GM06990 (cell line): ENCODE results near the gene LHFPL2.

Source experiments
- DNase-seq: peaks from one replicate; pipeline ENCODE4 v3.0.0-alpha.2; 2011; ENCODE audit not compliant: insufficient read length; ENCODE audit errors: extremely low read depth
- H3K27me3 ChIP-seq: replicated peaks from 2 replicates; pipeline ENCODE4 v1.6.0; 2011; ENCODE audit warnings: low read length; ENCODE audit not compliant: control insufficient read depth, insufficient read depth
- H3K36me3 ChIP-seq: 2 replicates; pipeline ENCODE4 v1.5.1; 2011; ENCODE audit warnings: low read length; ENCODE audit not compliant: control insufficient read depth, insufficient read depth
- H3K4me3 ChIP-seq: replicated peaks from 2 replicates; pipeline ENCODE4 v1.5.1; 2011; ENCODE audit warnings: low read depth, mild to moderate bottlenecking, control low read depth, low read length
- TF ChIP-seq, protein P1 (sequence below): IDR thresholded peaks from 2 replicates; pipeline ENCODE4 v1.5.1; 2011; ENCODE audit warnings: low read length, control low read depth, mild to moderate bottlenecking, inconsistent platforms; ENCODE audit not compliant: insufficient read depth, poor library complexity, severe bottlenecking

LHFPL2 gene

DNA sequence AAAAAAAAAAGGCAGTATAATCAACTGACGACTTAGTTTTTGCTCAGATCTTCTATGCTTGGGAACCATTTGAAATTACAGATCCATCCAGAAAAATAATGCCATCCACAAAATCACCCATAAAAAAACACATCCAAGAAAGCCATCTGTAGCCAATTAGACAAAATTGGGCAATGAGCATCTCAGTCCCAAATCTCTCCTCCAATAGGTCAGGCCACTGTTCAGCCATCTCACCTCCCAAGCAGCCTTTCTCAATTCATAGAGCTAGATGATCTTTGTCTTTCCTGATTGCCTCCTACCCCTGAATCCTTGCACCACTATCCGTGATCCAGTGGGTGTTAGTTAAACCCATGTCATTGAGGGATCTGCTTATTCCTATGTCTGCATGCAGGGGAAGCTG is 148.5 kb downstream of the LHFPL2 start:
- Histone ChIP-seq H3K36me3 (peaks cover 1% of the 10 kb centered on the region), H3K27me3 (no peaks in the 10 kb centered on the region), H3K4me3 (no peak overlapping the region)
- no peak for DNase-seq
- TF ChIP-seq, protein P1, sequence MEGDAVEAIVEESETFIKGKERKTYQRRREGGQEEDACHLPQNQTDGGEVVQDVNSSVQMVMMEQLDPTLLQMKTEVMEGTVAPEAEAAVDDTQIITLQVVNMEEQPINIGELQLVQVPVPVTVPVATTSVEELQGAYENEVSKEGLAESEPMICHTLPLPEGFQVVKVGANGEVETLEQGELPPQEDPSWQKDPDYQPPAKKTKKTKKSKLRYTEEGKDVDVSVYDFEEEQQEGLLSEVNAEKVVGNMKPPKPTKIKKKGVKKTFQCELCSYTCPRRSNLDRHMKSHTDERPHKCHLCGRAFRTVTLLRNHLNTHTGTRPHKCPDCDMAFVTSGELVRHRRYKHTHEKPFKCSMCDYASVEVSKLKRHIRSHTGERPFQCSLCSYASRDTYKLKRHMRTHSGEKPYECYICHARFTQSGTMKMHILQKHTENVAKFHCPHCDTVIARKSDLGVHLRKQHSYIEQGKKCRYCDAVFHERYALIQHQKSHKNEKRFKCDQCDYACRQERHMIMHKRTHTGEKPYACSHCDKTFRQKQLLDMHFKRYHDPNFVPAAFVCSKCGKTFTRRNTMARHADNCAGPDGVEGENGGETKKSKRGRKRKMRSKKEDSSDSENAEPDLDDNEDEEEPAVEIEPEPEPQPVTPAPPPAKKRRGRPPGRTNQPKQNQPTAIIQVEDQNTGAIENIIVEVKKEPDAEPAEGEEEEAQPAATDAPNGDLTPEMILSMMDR: no peak

DNA sequence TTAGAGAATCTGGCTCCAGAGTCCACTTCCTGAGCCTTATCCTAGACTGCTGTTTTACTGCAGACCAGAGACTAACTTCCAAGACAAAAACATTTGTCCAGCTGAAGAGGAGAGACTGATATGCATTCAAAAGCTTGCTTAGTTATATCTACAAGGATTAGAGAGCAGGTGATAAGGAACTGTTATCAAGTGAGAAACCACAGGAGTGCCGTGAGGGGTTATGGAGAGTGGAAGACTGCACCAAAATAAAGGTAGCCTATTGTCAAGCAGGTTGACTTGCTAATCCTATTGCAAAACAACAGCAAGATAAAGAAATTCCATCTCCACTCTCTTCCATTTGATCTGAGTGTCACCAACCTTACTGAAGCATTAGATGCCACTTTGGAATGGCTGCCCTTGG is 149.1 kb downstream of the LHFPL2 start:
- no peaks in the 10 kb centered on the region for H3K27me3 ChIP-seq
- H3K36me3 ChIP-seq: peaks cover 1% of the 10 kb centered on the region
- TF ChIP-seq, protein P1: no peak
- DNase-seq: no peak
- no peak overlapping the region for H3K4me3 ChIP-seq

GRCh38 chr5:78497573-78498533 is 150.7 kb downstream of the LHFPL2 start:
- no peak overlapping the region for H3K4me3 ChIP-seq
- TF ChIP-seq, protein P1: no peak
- DNase-seq: peak; percentile 21
- H3K36me3 ChIP-seq: peaks cover 1% of the 10 kb centered on the region
- no peaks in the 10 kb centered on the region for H3K27me3 ChIP-seq

GRCh38 chr5:78496373-78496772 is 152.2 kb downstream of the LHFPL2 start:
- peaks cover 1% of the 10 kb centered on the region for H3K36me3 ChIP-seq
- H3K27me3 ChIP-seq: no peaks in the 10 kb centered on the region
- TF ChIP-seq, protein P1: no peak
- DNase-seq: no peak
- no peak overlapping the region for H3K4me3 ChIP-seq

DNA sequence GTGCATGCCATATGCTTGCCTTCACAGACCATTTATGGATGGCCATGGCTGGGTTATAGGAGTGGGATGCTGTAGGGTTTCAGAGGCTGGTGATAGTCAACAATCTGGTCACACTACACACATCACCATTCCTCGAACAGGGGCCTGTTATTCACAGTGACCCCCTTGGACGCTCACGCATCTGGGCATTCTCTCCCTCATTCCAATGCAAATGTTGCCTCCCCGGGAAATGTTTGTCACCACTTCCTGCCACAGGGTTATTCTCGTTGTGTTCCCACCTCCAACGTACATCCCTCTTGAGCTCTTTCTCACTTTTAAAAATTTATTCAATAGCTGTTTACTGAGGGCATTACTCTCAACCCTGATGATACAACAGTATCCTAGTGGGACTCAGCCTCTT is 152.8 kb downstream of the LHFPL2 start:
- Histone ChIP-seq H3K27me3 (no peaks in the 10 kb centered on the region), H3K4me3 (no peak overlapping the region), H3K36me3 (peaks cover 1% of the 10 kb centered on the region)
- TF ChIP-seq, protein P1: no peak
- DNase-seq: no peak
